ENCODE data around the gene TNFRSF11A. TPM values are rescaled to one million over a fixed set of nuclear protein-coding genes. Genes with fewer than 3 reads are reported as not detected.

Gene TNFRSF11A
- total RNA-seq, 1 experiment from 2014 or later, result 3.2 TPM

DNA sequence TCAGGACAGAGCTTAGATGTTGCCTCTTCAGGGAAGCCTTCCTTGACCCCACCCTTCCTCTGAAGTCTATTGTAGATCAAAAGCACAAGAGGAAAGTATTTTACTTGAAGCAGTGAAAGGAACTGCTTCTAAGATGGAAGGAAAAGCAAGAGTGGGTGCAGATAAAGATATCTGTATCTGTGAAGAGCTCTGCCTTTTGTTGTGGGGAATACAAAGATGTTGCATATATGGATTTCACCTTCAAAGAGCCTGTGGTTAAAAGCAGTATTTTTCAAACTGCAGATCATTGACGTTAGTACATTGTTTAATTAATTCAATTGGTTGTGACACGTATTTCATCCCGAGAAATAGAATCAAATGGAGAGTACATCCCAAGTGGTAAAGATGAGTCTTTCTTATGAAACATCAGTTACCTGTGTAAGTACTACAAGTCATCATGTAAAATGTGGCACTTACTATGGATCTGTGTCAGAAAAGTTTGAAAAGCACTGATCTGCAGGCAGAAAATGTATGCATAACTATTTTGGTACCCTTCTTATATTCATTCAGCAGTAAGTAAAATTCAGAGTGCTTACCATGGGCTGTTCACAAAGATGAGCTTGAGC, 24.6 kb upstream of the TNFRSF11A start:
- Histone ChIP-seq H3K9ac (ENCODE audit: low read length) (no peak overlapping the region), H3K79me2 (ENCODE audit: insufficient read depth, low read length) (no peaks in the 10 kb centered on the region), H3K4me2 (ENCODE audit: low read length) (no peak overlapping the region), H3K9me3 (ENCODE audit: control insufficient read depth in 1 of 2, insufficient read depth in 1 of 2, low read depth in 1 of 2, low read length in 2 of 2) (no peaks in the 10 kb centered on the region), H3K27ac (ENCODE audit: low read depth, low read length) (no peak overlapping the region), H3K4me3 (replicated peaks in 1 of 2; ENCODE audit: low read depth in 1 of 2, low read length in 2 of 2) (no peak overlapping the region), H4K20me1 (ENCODE audit: insufficient read depth) (no peaks in the 10 kb centered on the region), H3K4me1 (ENCODE audit: control insufficient read depth in 1 of 2, insufficient read depth in 2 of 2, low read length in 2 of 2) (no peaks in the 10 kb centered on the region), H2AFZ (ENCODE audit: low read depth, low read length, poor library complexity, severe bottlenecking) (no peak overlapping the region), H3K9me2 (ENCODE audit: insufficient read depth) (no peaks in the 10 kb centered on the region), H3K27me3 (ENCODE audit: insufficient read depth, low read length) (no peaks in the 10 kb centered on the region), H3K36me3 (ENCODE audit: control insufficient read depth in 1 of 2, insufficient read depth in 2 of 2, low read length in 2 of 2) (peaks cover 0 to 2% of the 10 kb centered on the region in 2 experiments; a peak in 1 of 4 replicates)
- DNase-seq (ENCODE audit: low read depth, low spot score), result no peak
- ChIA-PET CTCF (no interaction called here), RAD21 (ENCODE audit: low non-redundant PET in 1 of 2, low total read pairs in 2 of 2, uncharacterized antibody in 2 of 2, unreplicated experiment in 2 of 2) (no interaction called here), POLR2A (no interaction called here)
- ATAC-seq, result no peak
- intact Hi-C loops (cut with micrococcal nuclease), result no loop called here
- TF ChIP-seq ELF1 (IDR thresholded peaks at IDR 0.05; ENCODE audit: borderline replicate concordance, low read depth) (no peak), RAD21 (IDR thresholded peaks at IDR 0.05; ENCODE audit: low read depth) (no peak), SIN3A (IDR thresholded peaks at IDR 0.05; ENCODE audit: low read depth) (no peak), EZH2 (IDR thresholded peaks at IDR 0.05) (no peak)
- TF ChIP-seq, protein P1, sequence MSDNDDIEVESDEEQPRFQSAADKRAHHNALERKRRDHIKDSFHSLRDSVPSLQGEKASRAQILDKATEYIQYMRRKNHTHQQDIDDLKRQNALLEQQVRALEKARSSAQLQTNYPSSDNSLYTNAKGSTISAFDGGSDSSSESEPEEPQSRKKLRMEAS (IDR thresholded peaks at IDR 0.05), result no peak
- TF ChIP-seq, protein P2, sequence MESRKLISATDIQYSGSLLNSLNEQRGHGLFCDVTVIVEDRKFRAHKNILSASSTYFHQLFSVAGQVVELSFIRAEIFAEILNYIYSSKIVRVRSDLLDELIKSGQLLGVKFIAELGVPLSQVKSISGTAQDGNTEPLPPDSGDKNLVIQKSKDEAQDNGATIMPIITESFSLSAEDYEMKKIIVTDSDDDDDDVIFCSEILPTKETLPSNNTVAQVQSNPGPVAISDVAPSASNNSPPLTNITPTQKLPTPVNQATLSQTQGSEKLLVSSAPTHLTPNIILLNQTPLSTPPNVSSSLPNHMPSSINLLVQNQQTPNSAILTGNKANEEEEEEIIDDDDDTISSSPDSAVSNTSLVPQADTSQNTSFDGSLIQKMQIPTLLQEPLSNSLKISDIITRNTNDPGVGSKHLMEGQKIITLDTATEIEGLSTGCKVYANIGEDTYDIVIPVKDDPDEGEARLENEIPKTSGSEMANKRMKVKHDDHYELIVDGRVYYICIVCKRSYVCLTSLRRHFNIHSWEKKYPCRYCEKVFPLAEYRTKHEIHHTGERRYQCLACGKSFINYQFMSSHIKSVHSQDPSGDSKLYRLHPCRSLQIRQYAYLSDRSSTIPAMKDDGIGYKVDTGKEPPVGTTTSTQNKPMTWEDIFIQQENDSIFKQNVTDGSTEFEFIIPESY (IDR thresholded peaks at IDR 0.05; ENCODE audit: extremely low read depth, insufficient replicate concordance, low read length), result no peak
- no TSS peak for BruUV-seq (replicated peaks)

DNA sequence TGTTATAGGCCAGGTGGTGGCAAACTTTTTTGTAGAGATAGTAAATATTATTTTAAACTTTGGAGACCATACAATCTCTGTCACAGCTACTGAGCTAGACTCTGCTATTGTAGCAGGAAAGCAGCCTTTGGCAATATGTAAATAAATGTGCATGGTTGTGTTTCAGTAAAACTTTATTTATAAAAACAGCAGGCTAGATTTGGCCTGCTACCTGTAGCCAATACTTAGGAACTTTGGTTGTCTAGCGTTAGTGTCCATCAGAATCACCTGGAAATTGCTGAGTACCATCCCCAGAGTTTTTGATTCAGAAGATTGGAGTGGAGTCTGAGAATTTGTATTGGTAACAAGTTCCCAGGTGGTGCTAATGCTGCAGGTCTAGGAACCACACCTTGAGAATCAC, 23.8 kb upstream of the TNFRSF11A start:
- Histone ChIP-seq H3K79me2 (ENCODE audit: insufficient read depth, low read length) (no peaks in the 10 kb centered on the region), H3K27me3 (ENCODE audit: insufficient read depth, low read length) (no peaks in the 10 kb centered on the region), H3K4me1 (ENCODE audit: control insufficient read depth in 1 of 2, insufficient read depth in 2 of 2, low read length in 2 of 2) (no peaks in the 10 kb centered on the region), H3K27ac (ENCODE audit: low read depth, low read length) (no peak overlapping the region), H4K20me1 (ENCODE audit: insufficient read depth) (no peaks in the 10 kb centered on the region), H3K9me2 (ENCODE audit: insufficient read depth) (no peaks in the 10 kb centered on the region), H3K9ac (ENCODE audit: low read length) (no peak overlapping the region), H3K9me3 (ENCODE audit: control insufficient read depth in 1 of 2, insufficient read depth in 1 of 2, low read depth in 1 of 2, low read length in 2 of 2) (no peaks in the 10 kb centered on the region), H3K36me3 (ENCODE audit: control insufficient read depth in 1 of 2, insufficient read depth in 2 of 2, low read length in 2 of 2) (peaks cover 0 to 2% of the 10 kb centered on the region in 2 experiments; a peak in 1 of 4 replicates), H2AFZ (ENCODE audit: low read depth, low read length, poor library complexity, severe bottlenecking) (no peak overlapping the region), H3K4me2 (ENCODE audit: low read length) (no peak overlapping the region), H3K4me3 (replicated peaks in 1 of 2; ENCODE audit: low read depth in 1 of 2, low read length in 2 of 2) (no peak overlapping the region)
- intact Hi-C loops (cut with micrococcal nuclease), result no loop called here
- DNase-seq (ENCODE audit: low read depth, low spot score) (no peak), ATAC-seq (no peak)
- ChIA-PET RAD21 (ENCODE audit: low non-redundant PET in 1 of 2, low total read pairs in 2 of 2, uncharacterized antibody in 2 of 2, unreplicated experiment in 2 of 2) (no interaction called here), CTCF (no interaction called here), POLR2A (no interaction called here)
- TF ChIP-seq YY1 (IDR thresholded peaks at IDR 0.05; ENCODE audit: extremely low read depth, insufficient replicate concordance, low read depth, low read length), result no peak
- no peak for TF ChIP-seq POLR2A (IDR thresholded peaks at IDR 0.05; ENCODE audit: borderline replicate concordance, extremely low read depth, insufficient read depth, insufficient read length)
- TF ChIP-seq, protein P1 (IDR thresholded peaks at IDR 0.05), result no peak
- BruUV-seq (replicated peaks), result no TSS peak

Data from HCT116 (cell line).